ENCODE measurements around the gene UCKL1.
"Not testable (repeated sequence)": the region's sequence is repeated elsewhere in the genome, so short reads cannot be mapped to it uniquely, and the experiment has no call there.

The UCKL1 gene

GRCh38 chr20:63917811-63918210, 38.4 kb downstream of the UCKL1 start:
- DNase-seq (ENCODE audit: low read depth) = no peak

- not testable (repeated sequence) for DNase-seq (ENCODE audit: low read depth)
These were observed 39.8 kb downstream of the UCKL1 start for GRCh38 chr20:63916371-63916939.

GRCh38 chr20:63915471-63915870, 40.7 kb downstream of the UCKL1 start:
- DNase-seq (ENCODE audit: low read depth) = no peak

GRCh38 chr20:63913768-63914167, 42.4 kb downstream of the UCKL1 start:
- DNase-seq (ENCODE audit: low read depth) = no peak

- no peak for DNase-seq (ENCODE audit: low read depth)
These were observed 45.0 kb downstream of the UCKL1 start for GRCh38 chr20:63911176-63911575.

GRCh38 chr20:63908008-63908682, 48.1 kb downstream of the UCKL1 start:
- no peak for DNase-seq (ENCODE audit: low read depth)

- no peak for DNase-seq (ENCODE audit: low read depth)
These were observed 52.2 kb downstream of the UCKL1 start for GRCh38 chr20:63903796-63904561.

GRCh38 chr20:63900413-63900812, 55.8 kb downstream of the UCKL1 start:
- no peak for DNase-seq (ENCODE audit: low read depth)

GRCh38 chr20:63898882-63899558, 57.2 kb downstream of the UCKL1 start:
- no peak for DNase-seq (ENCODE audit: low read depth)

GRCh38 chr20:63897978-63898561, 58.1 kb downstream of the UCKL1 start:
- no peak for DNase-seq (ENCODE audit: low read depth)

- DNase-seq (ENCODE audit: low read depth) = no peak
These were observed 59.7 kb downstream of the UCKL1 start for GRCh38 chr20:63896264-63897105.

GRCh38 chr20:63895952-63896263, 60.3 kb downstream of the UCKL1 start:
- no peak for DNase-seq (ENCODE audit: low read depth)

GRCh38 chr20:63895202-63895951, 60.8 kb downstream of the UCKL1 start:
- DNase-seq (ENCODE audit: low read depth) = no peak

GRCh38 chr20:63894358-63895201, 61.6 kb downstream of the UCKL1 start, which contains the start of gene DNAJC5:
Gene DNAJC5 (plus strand): TSS chr20:63895126. CDS start chr20:63928346, 33,220 bp downstream.
- DNase-seq (ENCODE audit: low read depth) = peak; percentile 95

GRCh38 chr20:63893999-63894357, 62.2 kb downstream of the UCKL1 start:
- no peak for DNase-seq (ENCODE audit: low read depth)

- no peak for DNase-seq (ENCODE audit: low read depth)
These were observed 63.8 kb downstream of the UCKL1 start for GRCh38 chr20:63892402-63892801.

GRCh38 chr20:63891061-63892002, 64.9 kb downstream of the UCKL1 start:
- DNase-seq (ENCODE audit: low read depth) = no peak

- no peak for DNase-seq (ENCODE audit: low read depth)
These were observed 65.6 kb downstream of the UCKL1 start for GRCh38 chr20:63890616-63891015.

- no peak for DNase-seq (ENCODE audit: low read depth)
These were observed 66.0 kb downstream of the UCKL1 start for GRCh38 chr20:63890201-63890576.

Data from T-helper 22 cell (primary cell).